ENCODE data around the gene IRF2.

- TF ChIP-seq CTCF (IDR thresholded peaks at IDR 0.05) (no peak), ZFX (IDR thresholded peaks at IDR 0.05; ENCODE audit: borderline replicate concordance) (no peak)
Observed at GRCh38 chr4:184423003-184423686, 51.2 kb downstream of the IRF2 start.

Measured in 22Rv1 (cell line).